ENCODE measurements around the gene LLCFC1. TPM values are rescaled to one million over a fixed set of nuclear protein-coding genes. Genes with fewer than 3 reads are reported as not detected.

Gene LLCFC1
- total and polyA plus RNA-seq, 4 donors, result not detected

- H3K27me3 ChIP-seq (ENCODE audit: control insufficient read depth in 4 of 4, insufficient read depth in 4 of 4, low read length in 3 of 4), result no peaks in the 10 kb centered on the region
- no peak for DNase-seq (ENCODE audit: low spot score)
- no peak overlapping the region for H3K4me3 ChIP-seq (ENCODE audit: low read depth in 1 of 3, low read length in 3 of 3)
- H3K4me1 ChIP-seq (ENCODE audit: control insufficient read depth in 4 of 4, insufficient read depth in 4 of 4, low read length in 3 of 4), result no peaks in the 10 kb centered on the region
- no peak overlapping the region for H3K9ac ChIP-seq (ENCODE audit: low read depth in 1 of 2, low read length in 2 of 2)
- no peaks in the 10 kb centered on the region for H3K36me3 ChIP-seq (ENCODE audit: control insufficient read depth in 4 of 4, insufficient read depth in 3 of 4, low read depth in 1 of 4, low read length in 3 of 4)
- H3K9me3 ChIP-seq (ENCODE audit: control insufficient read depth in 4 of 4, low read length in 3 of 4), result peaks cover 0 to 2% (median 0%) of the 10 kb centered on the region in 4 donors
- TF ChIP-seq RXRA (IDR thresholded peaks at IDR 0.05), result no peak
- TF ChIP-seq HNF4A (conservative IDR thresholded peaks at IDR 0.05), result no peak
- no peak for TF ChIP-seq JUND (IDR thresholded peaks at IDR 0.05)
- TF ChIP-seq REST (IDR thresholded peaks at IDR 0.05), result no peak
- TF ChIP-seq TAF1 (conservative IDR thresholded peaks at IDR 0.05), result no peak
- TF ChIP-seq CTCF (IDR thresholded peaks at IDR 0.05; ENCODE audit: low read depth, low read length, missing input control), result no peak
- no peak for TF ChIP-seq NR2F2 (IDR thresholded peaks at IDR 0.05)
- no peak for TF ChIP-seq FOXA1 (IDR thresholded peaks at IDR 0.05)
- no peak for TF ChIP-seq FOXA2 (IDR thresholded peaks at IDR 0.05)
- no peak for TF ChIP-seq RAD21 (IDR thresholded peaks at IDR 0.05)
- TF ChIP-seq HNF4G (IDR thresholded peaks at IDR 0.05), result no peak
- no peak overlapping the region for H3K27ac ChIP-seq (ENCODE audit: low read depth in 1 of 2, low read length in 2 of 2)
- 62% methylated on average over 8 of the region's 8 CpGs for WGBS
Observed at GRCh38 chr7:142957723-142958122, 18.4 kb downstream of the LLCFC1 start.

GRCh38 chr7:142959202-142959601, 19.9 kb downstream of the LLCFC1 start:
- TF ChIP-seq RAD21 (IDR thresholded peaks at IDR 0.05), result no peak
- no peak for TF ChIP-seq YY1 (IDR thresholded peaks at IDR 0.05)
- H3K36me3 ChIP-seq (ENCODE audit: control insufficient read depth in 4 of 4, insufficient read depth in 3 of 4, low read depth in 1 of 4, low read length in 3 of 4), result no peaks in the 10 kb centered on the region
- no peaks in the 10 kb centered on the region for H3K27me3 ChIP-seq (ENCODE audit: control insufficient read depth in 4 of 4, insufficient read depth in 4 of 4, low read length in 3 of 4)
- no peak overlapping the region for H3K27ac ChIP-seq (ENCODE audit: low read depth in 1 of 2, low read length in 2 of 2)
- no peak overlapping the region for H3K4me3 ChIP-seq (ENCODE audit: low read depth in 1 of 3, low read length in 3 of 3)
- no peaks in the 10 kb centered on the region for H3K4me1 ChIP-seq (ENCODE audit: control insufficient read depth in 4 of 4, insufficient read depth in 4 of 4, low read length in 3 of 4)
- H3K9me3 ChIP-seq (ENCODE audit: control insufficient read depth in 4 of 4, low read length in 3 of 4), result peaks cover 0 to 2% (median 0%) of the 10 kb centered on the region in 4 donors
- H3K9ac ChIP-seq (ENCODE audit: low read depth in 1 of 2, low read length in 2 of 2), result no peak overlapping the region
- DNase-seq (ENCODE audit: low spot score), result no peak

GRCh38 chr7:142960955-142961512, 21.8 kb downstream of the LLCFC1 start:
- Histone ChIP-seq H3K9me3 (ENCODE audit: control insufficient read depth in 4 of 4, low read length in 3 of 4) (no peaks in the 10 kb centered on the region), H3K9ac (ENCODE audit: low read depth in 1 of 2, low read length in 2 of 2) (no peak overlapping the region), H3K27me3 (ENCODE audit: control insufficient read depth in 4 of 4, insufficient read depth in 4 of 4, low read length in 3 of 4) (no peaks in the 10 kb centered on the region), H3K36me3 (ENCODE audit: control insufficient read depth in 4 of 4, insufficient read depth in 3 of 4, low read depth in 1 of 4, low read length in 3 of 4) (no peaks in the 10 kb centered on the region), H3K4me3 (ENCODE audit: low read depth in 1 of 3, low read length in 3 of 3) (no peak overlapping the region), H3K4me1 (ENCODE audit: control insufficient read depth in 4 of 4, insufficient read depth in 4 of 4, low read length in 3 of 4) (no peaks in the 10 kb centered on the region), H3K27ac (ENCODE audit: low read depth in 1 of 2, low read length in 2 of 2) (no peak overlapping the region)
- TF ChIP-seq ZBTB33 (IDR thresholded peaks at IDR 0.05), result no peak
- peak; percentile 18 to 38 for TF ChIP-seq RAD21 (IDR thresholded peaks at IDR 0.05)
- TF ChIP-seq CTCF (IDR thresholded peaks at IDR 0.05; ENCODE audit: low read depth, low read length, missing input control), result no peak
- no peak for DNase-seq (ENCODE audit: low spot score)
- 82% methylated on average over 5 of the region's 5 CpGs for WGBS
